HEK293 (cell line): ENCODE data around the gene TMED9.

ENCODE experiments used
- CTCF ChIA-PET: fragments of 350-600 bp; formaldehyde crosslinking; extraction: SDS; loops from one replicate; lab custom pipeline; 2021; ENCODE audit warnings: antibody characterized with exemption; lab: Yijun Ruan, JAX
- POLR2A ChIA-PET: fragments of 300-600 bp; formaldehyde crosslinking; extraction: SDS; loops from one replicate; lab custom pipeline; 2020; ENCODE audit warnings: antibody characterized with exemption, inconsistent platforms; lab: Yijun Ruan, JAX
- H3K27ac ChIP-seq: fragments of 200-500 bp; sonication (Bioruptor generic); 2 replicates; pipeline ENCODE4 v1.5.1; 2014; ENCODE audit warnings: low read depth, low read length, control low read depth, inconsistent platforms; ENCODE audit errors: extremely low read depth
- H3K36me3 ChIP-seq, 2 experiments: fragments of 200-500 bp in 1 of 2; sonication (Bioruptor generic) in 1 of 2; 1 replicate in 1 of 2; 2 replicates in 1 of 2; pipeline ENCODE4 v1.5.1; 2014 to 2017; ENCODE audit warnings: inconsistent platforms in 2 of 2, low read length in 2 of 2; ENCODE audit not compliant: control insufficient read depth in 2 of 2, insufficient read depth in 1 of 2
- H3K4me1 ChIP-seq: fragments of 200-500 bp; sonication (Bioruptor generic); 2 replicates; pipeline ENCODE4 v1.5.1; 2014; ENCODE audit warnings: mild to moderate bottlenecking, low read length, inconsistent platforms; ENCODE audit not compliant: control insufficient read depth, insufficient read depth
- H3K4me3 ChIP-seq: 2 replicates; pipeline ENCODE4 v1.5.1; 2011; ENCODE audit warnings: low read depth, mild to moderate bottlenecking, control low read depth, low read length, moderate library complexity
- H3K9me3 ChIP-seq: fragments of 200-500 bp; sonication (Bioruptor generic); 2 replicates; pipeline ENCODE4 v1.5.1; 2014; ENCODE audit warnings: low read depth, low read length, inconsistent platforms; ENCODE audit not compliant: control insufficient read depth, insufficient read depth
- BCL11B ChIP-seq: fragments of 450-650 bp; formaldehyde crosslinking; IDR thresholded peaks from 2 replicates; pipeline ENCODE4 v1.5.1; 2016; ENCODE audit warnings: low read depth, missing biosample characterization, missing genetic modification characterization
- FEZF1 ChIP-seq: fragments of 450-650 bp; formaldehyde crosslinking; IDR thresholded peaks from 2 replicates; pipeline ENCODE4 v1.5.1; 2016; ENCODE audit warnings: missing biosample characterization, missing genetic modification characterization
- GFI1B ChIP-seq: fragments of 450-650 bp; formaldehyde crosslinking; IDR thresholded peaks from 2 replicates; pipeline ENCODE4 v1.5.1; 2016; ENCODE audit warnings: missing biosample characterization, missing genetic modification characterization
- HIC1 ChIP-seq: fragments of 450-650 bp; formaldehyde crosslinking; IDR thresholded peaks from 2 replicates; pipeline ENCODE4 v1.5.1; 2016; ENCODE audit warnings: missing biosample characterization, missing genetic modification characterization
- HOXD13 ChIP-seq: sonication (generic); formaldehyde crosslinking; IDR thresholded peaks from 2 replicates; pipeline ENCODE4 v1.8.0; 2022; ENCODE audit warnings: missing genetic modification reagents, borderline replicate concordance
- IKZF3 ChIP-seq: fragments of 450-650 bp; IDR thresholded peaks from 2 replicates; pipeline ENCODE4 v1.5.0; 2018; ENCODE audit warnings: missing biosample characterization, mild to moderate bottlenecking, missing genetic modification characterization, moderate library complexity
- KLF1 ChIP-seq: fragments of 450-650 bp; formaldehyde crosslinking; IDR thresholded peaks from 2 replicates; pipeline ENCODE4 v1.5.1; 2016; ENCODE audit warnings: missing biosample characterization, missing genetic modification characterization
- KLF9 ChIP-seq: fragments of 450-650 bp; formaldehyde crosslinking; IDR thresholded peaks from 2 replicates; pipeline ENCODE4 v1.5.1; 2016; ENCODE audit warnings: missing biosample characterization, missing genetic modification characterization, low read depth
- MEIS1 ChIP-seq: sonication (generic); formaldehyde crosslinking; IDR thresholded peaks from 2 replicates; pipeline ENCODE4 v1.8.1; 2022; ENCODE audit warnings: missing genetic modification reagents, mild to moderate bottlenecking, borderline replicate concordance
- TCF7L2 ChIP-seq: IDR thresholded peaks from 2 replicates; pipeline ENCODE4 v1.6.1; 2011; ENCODE audit warnings: low read depth, mild to moderate bottlenecking, inconsistent platforms, low read length, moderate library complexity, borderline replicate concordance
- ZBTB1 ChIP-seq: fragments of 450-650 bp; formaldehyde crosslinking; IDR thresholded peaks from 2 replicates; pipeline ENCODE4 v1.5.1; 2016; ENCODE audit warnings: missing biosample characterization, missing genetic modification characterization
- ZBTB17 ChIP-seq: fragments of 450-650 bp; formaldehyde crosslinking; IDR thresholded peaks from 2 replicates; pipeline ENCODE4 v1.5.1; 2016; ENCODE audit warnings: missing biosample characterization, missing genetic modification characterization
- ZBTB20 ChIP-seq: fragments of 450-650 bp; formaldehyde crosslinking; IDR thresholded peaks from 2 replicates; pipeline ENCODE4 v1.5.1; 2016; ENCODE audit warnings: missing biosample characterization, missing genetic modification characterization
- ZBTB48 ChIP-seq: fragments of 450-650 bp; formaldehyde crosslinking; IDR thresholded peaks from 2 replicates; pipeline ENCODE4 v1.5.1; 2016; ENCODE audit warnings: missing biosample characterization, missing genetic modification characterization
- ZEB2 ChIP-seq: fragments of 450-650 bp; formaldehyde crosslinking; IDR thresholded peaks from 2 replicates; pipeline ENCODE4 v1.5.1; 2016; ENCODE audit warnings: missing biosample characterization, missing genetic modification characterization
- ZNF155 ChIP-seq: fragments of 450-650 bp; formaldehyde crosslinking; IDR thresholded peaks from 2 replicates; pipeline ENCODE4 v1.5.1; 2016; ENCODE audit warnings: missing biosample characterization, missing genetic modification characterization
- ZNF19 ChIP-seq: fragments of 450-650 bp; formaldehyde crosslinking; IDR thresholded peaks from 2 replicates; pipeline ENCODE4; 2016; ENCODE audit warnings: missing biosample characterization, missing genetic modification characterization, low read depth
- ZNF214 ChIP-seq: fragments of 450-650 bp; formaldehyde crosslinking; IDR thresholded peaks from 2 replicates; pipeline ENCODE4 v1.5.1; 2017; ENCODE audit warnings: missing biosample characterization, mild to moderate bottlenecking, missing genetic modification characterization, borderline replicate concordance
- ZNF248 ChIP-seq: fragments of 450-650 bp; formaldehyde crosslinking; IDR thresholded peaks from 2 replicates; pipeline ENCODE4 v1.5.1; 2017; ENCODE audit warnings: missing biosample characterization, missing genetic modification characterization
- ZNF341 ChIP-seq: fragments of 450-650 bp; formaldehyde crosslinking; IDR thresholded peaks from 2 replicates; pipeline ENCODE4; 2016; ENCODE audit warnings: low read depth, missing biosample characterization, missing genetic modification characterization
- ZNF423 ChIP-seq: fragments of 450-650 bp; formaldehyde crosslinking; IDR thresholded peaks from 2 replicates; pipeline ENCODE4 v1.5.1; 2016; ENCODE audit warnings: missing biosample characterization, missing genetic modification characterization
- ZNF48 ChIP-seq: fragments of 450-650 bp; formaldehyde crosslinking; IDR thresholded peaks from 2 replicates; pipeline ENCODE4 v1.5.1; 2016; ENCODE audit warnings: missing biosample characterization, missing genetic modification characterization
- ZNF488 ChIP-seq: fragments of 450-650 bp; formaldehyde crosslinking; IDR thresholded peaks from 2 replicates; pipeline ENCODE4 v1.5.1; 2016; ENCODE audit warnings: missing biosample characterization, missing genetic modification characterization
- ZNF501 ChIP-seq: fragments of 450-650 bp; formaldehyde crosslinking; IDR thresholded peaks from 2 replicates; pipeline ENCODE4 v1.5.1; 2016; ENCODE audit warnings: missing biosample characterization, missing genetic modification characterization
- ZNF548 ChIP-seq: fragments of 450-650 bp; formaldehyde crosslinking; IDR thresholded peaks from 2 replicates; pipeline ENCODE4 v1.5.1; 2016; ENCODE audit warnings: missing biosample characterization, missing genetic modification characterization
- ZNF596 ChIP-seq: fragments of 450-650 bp; IDR thresholded peaks from 2 replicates; pipeline ENCODE4 v1.5.0; 2018; ENCODE audit warnings: missing biosample characterization, mild to moderate bottlenecking, missing genetic modification characterization, moderate library complexity
- ZNF600 ChIP-seq: fragments of 450-650 bp; formaldehyde crosslinking; IDR thresholded peaks from 2 replicates; pipeline ENCODE4 v1.5.1; 2016; ENCODE audit warnings: missing biosample characterization, missing genetic modification characterization
- ZNF610 ChIP-seq: fragments of 450-650 bp; formaldehyde crosslinking; IDR thresholded peaks from 2 replicates; pipeline ENCODE4 v1.5.1; 2016; ENCODE audit warnings: missing biosample characterization, missing genetic modification characterization, borderline replicate concordance
- ZNF701 ChIP-seq: fragments of 450-650 bp; formaldehyde crosslinking; IDR thresholded peaks from 2 replicates; pipeline ENCODE4 v1.5.1; 2016; ENCODE audit warnings: missing biosample characterization, missing genetic modification characterization
- ZNF707 ChIP-seq: fragments of 450-650 bp; formaldehyde crosslinking; IDR thresholded peaks from 2 replicates; pipeline ENCODE4 v1.5.1; 2016; ENCODE audit warnings: missing biosample characterization, missing genetic modification characterization
- ZSCAN16 ChIP-seq: fragments of 450-650 bp; formaldehyde crosslinking; IDR thresholded peaks from 2 replicates; pipeline ENCODE4 v1.5.1; 2016; ENCODE audit warnings: missing biosample characterization, missing genetic modification characterization
- ZXDB ChIP-seq: fragments of 450-650 bp; formaldehyde crosslinking; IDR thresholded peaks from 2 replicates; pipeline ENCODE4 v1.5.1; 2016; ENCODE audit warnings: missing biosample characterization, missing genetic modification characterization
- TF ChIP-seq, protein P1 (sequence below): fragments of 450-650 bp; formaldehyde crosslinking; IDR thresholded peaks from 2 replicates; pipeline ENCODE4 v1.5.1; 2016; ENCODE audit warnings: missing biosample characterization, missing genetic modification characterization
- TF ChIP-seq, protein P2 (sequence below): fragments of 450-650 bp; formaldehyde crosslinking; IDR thresholded peaks from 2 replicates; pipeline ENCODE4 v1.5.1; 2016; ENCODE audit warnings: missing biosample characterization, missing genetic modification characterization

The TMED9 gene

GRCh38 chr5:177553671-177554429 is 38.2 kb upstream of the TMED9 start (continued):
- TF ChIP-seq IKZF3 = no peak
- TF ChIP-seq TCF7L2 = no peak
- no peak for TF ChIP-seq GFI1B (tag by site-specific recombination)
- TF ChIP-seq, protein P1, sequence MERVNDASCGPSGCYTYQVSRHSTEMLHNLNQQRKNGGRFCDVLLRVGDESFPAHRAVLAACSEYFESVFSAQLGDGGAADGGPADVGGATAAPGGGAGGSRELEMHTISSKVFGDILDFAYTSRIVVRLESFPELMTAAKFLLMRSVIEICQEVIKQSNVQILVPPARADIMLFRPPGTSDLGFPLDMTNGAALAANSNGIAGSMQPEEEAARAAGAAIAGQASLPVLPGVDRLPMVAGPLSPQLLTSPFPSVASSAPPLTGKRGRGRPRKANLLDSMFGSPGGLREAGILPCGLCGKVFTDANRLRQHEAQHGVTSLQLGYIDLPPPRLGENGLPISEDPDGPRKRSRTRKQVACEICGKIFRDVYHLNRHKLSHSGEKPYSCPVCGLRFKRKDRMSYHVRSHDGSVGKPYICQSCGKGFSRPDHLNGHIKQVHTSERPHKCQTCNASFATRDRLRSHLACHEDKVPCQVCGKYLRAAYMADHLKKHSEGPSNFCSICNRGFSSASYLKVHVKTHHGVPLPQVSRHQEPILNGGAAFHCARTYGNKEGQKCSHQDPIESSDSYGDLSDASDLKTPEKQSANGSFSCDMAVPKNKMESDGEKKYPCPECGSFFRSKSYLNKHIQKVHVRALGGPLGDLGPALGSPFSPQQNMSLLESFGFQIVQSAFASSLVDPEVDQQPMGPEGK (tag by site-specific recombination) = peak; percentile 44; the same call in 1 of the 2 replicates
- TF ChIP-seq KLF9 (tag by site-specific recombination) = peak; percentile 54
- TF ChIP-seq ZXDB (tag by site-specific recombination) = no peak
- TF ChIP-seq MEIS1 (CRISPR knock-in tag) = 0 out of 2 replicates have a peak, but pooled peaks have one; percentile 35
- TF ChIP-seq ZNF701 (tag by site-specific recombination) = no peak
- peak; percentile 38; the same call in 1 of the 2 replicates for TF ChIP-seq ZBTB20 (tag by site-specific recombination)
- no peak for TF ChIP-seq ZNF214 (tag by site-specific recombination)
- TF ChIP-seq ZNF488 (tag by site-specific recombination) = no peak
- TF ChIP-seq ZNF155 (tag by site-specific recombination) = no peak
- TF ChIP-seq ZNF600 (tag by site-specific recombination) = peak; percentile 65
- TF ChIP-seq ZNF548 (tag by site-specific recombination) = no peak
- no peak for TF ChIP-seq ZSCAN16 (tag by site-specific recombination)
- TF ChIP-seq ZBTB1 (tag by site-specific recombination) = no peak
- TF ChIP-seq ZNF48 (tag by site-specific recombination) = no peak
- TF ChIP-seq FEZF1 (tag by site-specific recombination) = no peak
- TF ChIP-seq ZNF610 = no peak
- no peak for TF ChIP-seq ZNF707 (tag by site-specific recombination)
- no peak for TF ChIP-seq ZNF596
- TF ChIP-seq ZNF248 (tag by site-specific recombination) = no peak
- no peak for TF ChIP-seq ZBTB48 (tag by site-specific recombination)
- TF ChIP-seq HOXD13 (CRISPR knock-in tag) = no peak
- TF ChIP-seq BCL11B (tag by site-specific recombination) = no peak
- TF ChIP-seq, all 188 proteins: peak for 20

GRCh38 chr5:177554474-177555111 is 37.4 kb upstream of the TMED9 start, which contains the start of gene FAM193B:
TSS of gene FAM193B (minus strand) at chr5:177554563. CDS start at chr5:177554458, 105 bp downstream.
- Histone ChIP-seq H3K27ac (peak within 1 kb of the TSS; percentile 63; the same call in 1 of the 2 replicates), H3K4me3 (peak within 1 kb of the TSS; percentile 97), H3K9me3 (no peaks in the 10 kb centered on the region), H3K36me3 (peaks cover 4 to 32% of the 10 kb centered on the region in 2 experiments; a peak in 1 of 3 replicates), H3K4me1 (peaks cover 5% of the 10 kb centered on the region; the same call in 1 of the 2 replicates)
- CTCF ChIA-PET = no interaction called here
- POLR2A ChIA-PET = interaction anchor here (1.2 kb wide), 1 partner anchor 45 kb away, joined by 3 read pairs; the partner anchor contains the start of gene B4GALT7
- TF ChIP-seq KLF1 = peak; percentile 77
- no peak for TF ChIP-seq ZNF701 (tag by site-specific recombination)
- TF ChIP-seq, protein P2, sequence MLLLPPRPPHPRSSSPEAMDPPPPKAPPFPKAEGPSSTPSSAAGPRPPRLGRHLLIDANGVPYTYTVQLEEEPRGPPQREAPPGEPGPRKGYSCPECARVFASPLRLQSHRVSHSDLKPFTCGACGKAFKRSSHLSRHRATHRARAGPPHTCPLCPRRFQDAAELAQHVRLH = peak; percentile 52; the same call in 1 of the 2 replicates
- TF ChIP-seq ZNF19 = no peak
- no peak for TF ChIP-seq ZNF423 (tag by site-specific recombination)
- peak; percentile 59 for TF ChIP-seq ZNF501 (tag by site-specific recombination)
- peak; percentile 53; the same call in 1 of the 2 replicates for TF ChIP-seq ZEB2 (tag by site-specific recombination)
- peak; percentile 90 for TF ChIP-seq ZNF341
- TF ChIP-seq ZBTB17 (tag by site-specific recombination) = peak; percentile 45
- no peak for TF ChIP-seq HIC1
